Esophagus muscularis mucosa (tissue), 4 donors: ENCODE results near the gene CTIF. TPM values are rescaled to one million over a fixed set of nuclear protein-coding genes. Genes with fewer than 3 reads are reported as not detected.
A peak's percentile ranks its signal among the peaks of the same experiment; 100 is the strongest.

ENCODE experiments used
- DNase-seq: peaks from one replicate; pipeline ENCODE4 v3.0.0-alpha.2; 2017; ENCODE audit errors: extremely low spot score
- H3K27ac ChIP-seq, 4 donors: fragments of 200-600 bp; sonication (generic); replicated peaks in 1 of 4; 1 replicate in 3 of 4; 2 replicates in 1 of 4; pipeline ENCODE4 v1.5.1; 2016 to 2019; ENCODE audit warnings: mild to moderate bottlenecking in 1 of 4
- H3K27me3 ChIP-seq, 4 donors: fragments of 200-600 bp; sonication (generic); one replicate each; pipeline versions ENCODE4 v1.5.1 to v1.6.0; 2016 to 2019
- H3K36me3 ChIP-seq, 4 donors: fragments of 200-600 bp; sonication (generic); one replicate each; pipeline ENCODE4 v1.5.1; 2016 to 2019
- H3K4me1 ChIP-seq, 4 donors: fragments of 200-600 bp; sonication (generic); one replicate each; pipeline ENCODE4 v1.5.1; 2016 to 2019
- H3K4me3 ChIP-seq, 4 donors: fragments of 200-600 bp; sonication (generic); 1 replicate in 2 of 4; 2 replicates in 2 of 4; pipeline ENCODE4 v1.5.1; 2016 to 2019; ENCODE audit warnings: mild to moderate bottlenecking in 4 of 4, moderate library complexity in 1 of 4
- H3K9me3 ChIP-seq, 4 donors: fragments of 200-600 bp; sonication (generic); 1 replicate in 3 of 4; 2 replicates in 1 of 4; pipeline ENCODE4 v1.5.1; 2016 to 2019
- EP300 ChIP-seq: sonication (generic); formaldehyde crosslinking; IDR thresholded peaks from one replicate; pipeline ENCODE4 v1.6.1; 2017; ENCODE audit warnings: antibody characterized with exemption
- POLR2A ChIP-seq: fragments of 450-650 bp; IDR thresholded peaks from one replicate; pipeline ENCODE4 v1.6.1; 2017; ENCODE audit warnings: antibody characterized with exemption, moderate library complexity, mild to moderate bottlenecking, low read depth
- POLR2AphosphoS5 ChIP-seq, 2 donors: sonication (generic); formaldehyde crosslinking; IDR thresholded peaks; one replicate each; pipeline ENCODE4 v1.6.1; 2017; ENCODE audit warnings: antibody characterized with exemption in 2 of 2
- WGBS: methylation state at CpG from one replicate; pipeline ENCODE4 v1.1.5; 2018; 5-methylcytosine and 5-hydroxymethylcytosine counted together
- intact Hi-C: fragments of 100-400 bp; cut with DNase I; formaldehyde crosslinking; loops from one replicate; pipeline ENCODE4 v1.15.1; 2023
- total RNA-seq, 4 donors: library from RNA; depleted of rRNA; stranded (reverse); fragments of >200 nt; gene quantifications; one replicate each; pipeline versions ENCODE4 v1.1.0 to v1.2.1, GENCODE V29; 2016
- TF ChIP-seq, protein P1 (sequence below), 3 experiments: fragments of 200-600 bp in 2 of 3; fragments of 450-650 bp in 1 of 3; sonication (generic) in 2 of 3; IDR thresholded peaks; one replicate each; pipeline ENCODE4 v1.5.1; 2017 to 2019; ENCODE audit warnings: antibody characterized with exemption in 3 of 3, mild to moderate bottlenecking in 2 of 3, moderate library complexity in 1 of 3

The CTIF gene
- total RNA-seq, 4 donors from 2014 or later = 63.1 to 137 (median 87.7) TPM

- Histone ChIP-seq H3K36me3 (no peaks in the 10 kb centered on the region), H3K27me3 (no peaks in the 10 kb centered on the region), H3K4me1 (peaks cover 27 to 64% (median 54%) of the 10 kb centered on the region in 4 donors), H3K9me3 (no peaks in the 10 kb centered on the region), H3K27ac (peak overlapping the region in 2 of 4 donors; percentile 57 to 58), H3K4me3 (no peak overlapping the region)
- DNase-seq = no peak
- TF ChIP-seq, protein P1, sequence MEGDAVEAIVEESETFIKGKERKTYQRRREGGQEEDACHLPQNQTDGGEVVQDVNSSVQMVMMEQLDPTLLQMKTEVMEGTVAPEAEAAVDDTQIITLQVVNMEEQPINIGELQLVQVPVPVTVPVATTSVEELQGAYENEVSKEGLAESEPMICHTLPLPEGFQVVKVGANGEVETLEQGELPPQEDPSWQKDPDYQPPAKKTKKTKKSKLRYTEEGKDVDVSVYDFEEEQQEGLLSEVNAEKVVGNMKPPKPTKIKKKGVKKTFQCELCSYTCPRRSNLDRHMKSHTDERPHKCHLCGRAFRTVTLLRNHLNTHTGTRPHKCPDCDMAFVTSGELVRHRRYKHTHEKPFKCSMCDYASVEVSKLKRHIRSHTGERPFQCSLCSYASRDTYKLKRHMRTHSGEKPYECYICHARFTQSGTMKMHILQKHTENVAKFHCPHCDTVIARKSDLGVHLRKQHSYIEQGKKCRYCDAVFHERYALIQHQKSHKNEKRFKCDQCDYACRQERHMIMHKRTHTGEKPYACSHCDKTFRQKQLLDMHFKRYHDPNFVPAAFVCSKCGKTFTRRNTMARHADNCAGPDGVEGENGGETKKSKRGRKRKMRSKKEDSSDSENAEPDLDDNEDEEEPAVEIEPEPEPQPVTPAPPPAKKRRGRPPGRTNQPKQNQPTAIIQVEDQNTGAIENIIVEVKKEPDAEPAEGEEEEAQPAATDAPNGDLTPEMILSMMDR (IDR thresholded peaks at IDR 0.05) = no peak
- TF ChIP-seq POLR2AphosphoS5 (IDR thresholded peaks at IDR 0.05) (no peak), POLR2A (no peak), EP300 (no peak)
- WGBS = 89% methylated on average over 6 of the region's 6 CpGs
- intact Hi-C loops = no loop called here
Observed at GRCh38 chr18:48741866-48742265, 203.0 kb downstream of the CTIF start.

DNA sequence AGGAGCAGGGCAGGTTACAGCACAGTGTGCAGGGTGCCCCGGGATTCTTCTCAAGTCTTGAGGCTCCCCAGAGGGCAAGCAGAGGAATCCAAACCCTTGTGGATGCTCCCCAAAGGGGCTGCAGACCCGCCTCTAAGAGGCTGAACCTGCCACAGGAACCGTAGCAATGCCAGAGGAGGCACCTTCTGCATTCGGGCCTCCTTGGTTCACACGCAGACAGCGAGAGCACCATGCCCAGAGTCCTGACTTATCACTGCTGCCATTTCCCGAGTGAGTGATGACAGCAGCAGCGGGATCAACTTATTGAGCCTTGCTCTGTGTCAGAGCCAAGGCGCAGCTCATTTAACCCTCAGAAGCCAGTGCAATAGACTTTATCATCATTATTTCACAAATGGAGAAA is 203.5 kb downstream of the CTIF start:
- 90% methylated on average over 9 of the region's 9 CpGs for WGBS
- H3K9me3 ChIP-seq = no peaks in the 10 kb centered on the region
- H3K4me3 ChIP-seq = no peak overlapping the region
- no peak for DNase-seq
- H3K36me3 ChIP-seq = no peaks in the 10 kb centered on the region
- H3K27me3 ChIP-seq = no peaks in the 10 kb centered on the region
- intact Hi-C loops = no loop called here
- H3K4me1 ChIP-seq = peaks cover 27 to 64% (median 54%) of the 10 kb centered on the region in 4 donors
- peak overlapping the region in 3 of 4 donors; percentile 40 to 58 (median 57) for H3K27ac ChIP-seq
- TF ChIP-seq POLR2AphosphoS5 (IDR thresholded peaks at IDR 0.05) = no peak

DNA sequence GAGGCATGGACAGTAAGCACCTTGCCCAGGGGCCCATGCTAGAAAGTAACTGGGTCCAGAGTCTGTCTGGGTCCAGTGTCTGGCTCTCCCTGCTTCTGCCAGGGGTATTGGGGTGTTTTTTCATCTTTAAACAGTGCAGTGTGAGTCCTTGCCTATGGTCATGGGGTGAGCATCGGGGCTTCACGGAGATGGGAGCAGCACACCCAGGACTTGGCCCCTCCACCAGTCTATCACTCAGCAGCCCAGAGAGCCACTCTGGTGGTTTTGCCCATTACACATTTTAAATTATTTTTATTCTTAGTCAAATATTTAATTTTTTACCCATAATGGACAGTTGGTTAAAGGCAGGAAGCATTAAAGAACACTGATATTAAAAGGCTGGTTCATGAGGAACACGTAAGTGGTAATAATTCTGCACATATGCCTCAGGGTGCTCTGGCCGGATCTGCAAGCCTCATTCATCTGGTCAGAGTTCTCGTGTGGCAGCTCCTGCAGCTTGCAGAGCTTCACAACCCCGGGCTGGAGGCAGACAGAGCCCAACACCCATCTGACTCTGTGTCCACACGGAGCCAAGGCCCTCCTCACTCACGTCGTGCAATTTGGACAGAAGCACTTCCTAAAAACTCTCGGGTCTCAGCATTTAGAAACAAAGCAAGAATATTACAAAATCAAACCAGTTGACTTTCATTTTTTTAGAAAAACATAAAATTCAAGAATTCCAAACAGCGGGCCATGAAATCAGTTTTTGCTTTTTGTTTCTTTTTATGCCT is 204.1 kb downstream of the CTIF start:
- H3K27ac ChIP-seq = peak overlapping the region; percentile 48 to 58 (median 55)
- H3K27me3 ChIP-seq = no peaks in the 10 kb centered on the region
- no peak for TF ChIP-seq EP300
- peak; percentile 13 to 59 for TF ChIP-seq POLR2AphosphoS5 (IDR thresholded peaks at IDR 0.05)
- H3K9me3 ChIP-seq = no peaks in the 10 kb centered on the region
- intact Hi-C loops = no loop called here
- H3K4me3 ChIP-seq = no peak overlapping the region
- H3K36me3 ChIP-seq = no peaks in the 10 kb centered on the region
- H3K4me1 ChIP-seq = peaks cover 27 to 64% (median 54%) of the 10 kb centered on the region in 4 donors
- no peak for DNase-seq
- 49% methylated on average over 11 of the region's 11 CpGs for WGBS

- intact Hi-C loops = no loop called here
- no peaks in the 10 kb centered on the region for H3K27me3 ChIP-seq
- no peaks in the 10 kb centered on the region for H3K9me3 ChIP-seq
- no peak for DNase-seq
- peak overlapping the region; percentile 48 to 58 (median 55) for H3K27ac ChIP-seq
- H3K36me3 ChIP-seq = no peaks in the 10 kb centered on the region
- H3K4me3 ChIP-seq = no peak overlapping the region
- TF ChIP-seq POLR2A (no peak), EP300 (no peak), POLR2AphosphoS5 (IDR thresholded peaks at IDR 0.05) (no peak)
- TF ChIP-seq, protein P1 (IDR thresholded peaks at IDR 0.05) = no peak
- H3K4me1 ChIP-seq = peaks cover 27 to 64% (median 55%) of the 10 kb centered on the region in 4 donors
- WGBS = 85% methylated on average over 4 of the region's 4 CpGs
Observed at GRCh38 chr18:48743886-48744285, 205.1 kb downstream of the CTIF start.

GRCh38 chr18:48745293-48745692 is 206.5 kb downstream of the CTIF start:
- Histone ChIP-seq H3K36me3 (no peaks in the 10 kb centered on the region), H3K4me1 (peaks cover 29 to 68% (median 57%) of the 10 kb centered on the region in 4 donors), H3K27ac (peak overlapping the region in 3 of 4 donors; percentile 0 to 58 (median 52)), H3K4me3 (no peak overlapping the region), H3K9me3 (no peaks in the 10 kb centered on the region), H3K27me3 (no peaks in the 10 kb centered on the region)
- TF ChIP-seq POLR2AphosphoS5 (IDR thresholded peaks at IDR 0.05) (no peak), POLR2A (no peak), EP300 (no peak)
- TF ChIP-seq, protein P1 (IDR thresholded peaks at IDR 0.05) = no peak
- WGBS = 95% methylated on average over 3 of the region's 3 CpGs
- no peak for DNase-seq
- intact Hi-C loops = no loop called here
